Fibroblast of lung (primary cell): ENCODE measurements around the gene JAKMIP1. TPM values are rescaled to one million over a fixed set of nuclear protein-coding genes. Genes with fewer than 3 reads are reported as not detected.

Experiments used
- DNase-seq, 2 donors: peaks; one replicate each; pipeline versions ENCODE4 v3.0.0 to v3.0.0-alpha.2; 2010; ENCODE audit warnings: low read depth in 2 of 2
- H2AFZ ChIP-seq: 2 replicates; pipeline ENCODE4 v1.5.1; 2012; ENCODE audit warnings: low read length, control low read depth, inconsistent platforms
- H3K27ac ChIP-seq: 2 replicates; pipeline ENCODE4 v1.5.1; 2011; ENCODE audit warnings: low read length, control low read depth; ENCODE audit not compliant: insufficient read depth
- H3K27me3 ChIP-seq: 2 replicates; pipeline ENCODE4 v1.5.1; 2011; ENCODE audit warnings: mild to moderate bottlenecking, low read length; ENCODE audit not compliant: control insufficient read depth, insufficient read depth
- H3K36me3 ChIP-seq: 2 replicates; pipeline ENCODE4 v1.5.1; 2011; ENCODE audit warnings: low read length; ENCODE audit not compliant: control insufficient read depth, insufficient read depth
- H3K4me1 ChIP-seq: 2 replicates; pipeline ENCODE4 v1.5.1; 2011; ENCODE audit warnings: low read length; ENCODE audit not compliant: control insufficient read depth, insufficient read depth; ENCODE audit errors: extremely low read depth
- H3K4me2 ChIP-seq: 2 replicates; pipeline ENCODE4 v1.5.1; 2011; ENCODE audit warnings: low read length, control low read depth; ENCODE audit not compliant: insufficient read depth; ENCODE audit errors: extremely low read depth
- H3K4me3 ChIP-seq, 4 experiments: fragments of 200-600 bp in 1 of 4; sonication (generic) in 1 of 4; replicated peaks in 1 of 4; 2 replicates each; pipeline ENCODE4 v1.5.1; 2011 to 2016; ENCODE audit warnings: low read length in 4 of 4, low read depth in 3 of 4, mild to moderate bottlenecking in 3 of 4, control low read depth in 2 of 4, inconsistent platforms in 1 of 4, mixed read lengths in 1 of 4; ENCODE audit not compliant: insufficient read depth in 1 of 4; ENCODE audit errors: control extremely low read depth in 1 of 4
- H3K79me2 ChIP-seq: 2 replicates; pipeline ENCODE4 v1.5.1; 2012; ENCODE audit warnings: mild to moderate bottlenecking, low read length, inconsistent platforms; ENCODE audit not compliant: control insufficient read depth, insufficient read depth
- H3K9ac ChIP-seq: 2 replicates; pipeline ENCODE4 v1.5.1; 2011; ENCODE audit warnings: mild to moderate bottlenecking, low read length, control low read depth; ENCODE audit not compliant: insufficient read depth
- H3K9me3 ChIP-seq: 2 replicates; pipeline ENCODE4 v1.5.1; 2012; ENCODE audit warnings: low read depth, low read length; ENCODE audit not compliant: control insufficient read depth, insufficient read depth
- H4K20me1 ChIP-seq: 2 replicates; pipeline ENCODE4 v1.5.1; 2011; ENCODE audit warnings: low read length; ENCODE audit not compliant: control insufficient read depth, insufficient read depth; ENCODE audit errors: extremely low read depth
- CTCF ChIP-seq, 2 donors: IDR thresholded peaks in 1 of 2; conservative IDR thresholded peaks in 1 of 2; 1 replicate in 1 of 2; 2 replicates in 1 of 2; pipeline ENCODE4 v1.5.1; 2011 to 2012; ENCODE audit warnings: low read length in 2 of 2, control low read depth in 1 of 2, inconsistent platforms in 1 of 2, low read depth in 1 of 2, mild to moderate bottlenecking in 1 of 2
- EZH2 ChIP-seq: IDR thresholded peaks from 2 replicates; pipeline ENCODE4 v1.5.1; 2012; ENCODE audit warnings: low read length, control low read depth, mild to moderate bottlenecking; ENCODE audit errors: missing control alignments
- polyA plus RNA-seq, 2 donors: library from polyadenylated mRNA; depleted of rRNA in 1 of 2; stranded (reverse) in 1 of 2; unstranded in 1 of 2; fragments of >200 nt; gene quantifications; 2 replicates each; pipeline ENCODE4 v1.2.1, GENCODE V29; 2011 to 2012; ENCODE audit warnings: missing spikeins in 1 of 2
- total RNA-seq: library from RNA; depleted of rRNA; stranded (reverse); fragments of >200 nt; gene quantifications from 2 replicates; pipeline ENCODE4 v1.2.1, GENCODE V29; 2014

The JAKMIP1 gene
- total and polyA plus RNA-seq, 2 donors (not counting 1 experiment from before 2014, with no cell fraction given), result not detected

GRCh38 chr4:6064383-6064782 is 136.0 kb downstream of the JAKMIP1 start:
- H3K79me2 ChIP-seq, result no peaks in the 10 kb centered on the region
- no peak overlapping the region for H3K4me3 ChIP-seq
- no peaks in the 10 kb centered on the region for H3K9me3 ChIP-seq
- no peak overlapping the region for H3K9ac ChIP-seq
- no peaks in the 10 kb centered on the region for H3K4me1 ChIP-seq
- H4K20me1 ChIP-seq, result no peaks in the 10 kb centered on the region
- no peak for DNase-seq
- no peak for TF ChIP-seq CTCF (conservative IDR thresholded peaks at IDR 0.05 in 1 of 2, IDR thresholded peaks at IDR 0.05 in 1 of 2; ENCODE audit: low read depth in 1 of 2, low read length in 2 of 2)
- no peak for TF ChIP-seq EZH2
- H2AFZ ChIP-seq, result no peak overlapping the region
- no peaks in the 10 kb centered on the region for H3K27me3 ChIP-seq
- H3K27ac ChIP-seq, result no peak overlapping the region
- no peak overlapping the region for H3K4me2 ChIP-seq
- H3K36me3 ChIP-seq, result no peaks in the 10 kb centered on the region

GRCh38 chr4:6063684-6064083 is 136.7 kb downstream of the JAKMIP1 start:
- H3K79me2 ChIP-seq, result no peaks in the 10 kb centered on the region

GRCh38 chr4:6062133-6062532 is 138.2 kb downstream of the JAKMIP1 start:
- DNase-seq, result no peak
- TF ChIP-seq EZH2 (no peak), CTCF (conservative IDR thresholded peaks at IDR 0.05 in 1 of 2, IDR thresholded peaks at IDR 0.05 in 1 of 2; ENCODE audit: low read depth in 1 of 2, low read length in 2 of 2) (no peak)
- no peaks in the 10 kb centered on the region for H3K27me3 ChIP-seq

More at GRCh38 chr4:6063684-6064083, 136.7 kb downstream of the JAKMIP1 start:
- no peak overlapping the region for H3K4me2 ChIP-seq
- no peaks in the 10 kb centered on the region for H3K9me3 ChIP-seq
- no peak for DNase-seq
- no peak overlapping the region for H3K4me3 ChIP-seq
- H3K27me3 ChIP-seq, result no peaks in the 10 kb centered on the region
- H3K9ac ChIP-seq, result no peak overlapping the region
- H2AFZ ChIP-seq, result no peak overlapping the region
- no peak for TF ChIP-seq EZH2
- TF ChIP-seq CTCF (conservative IDR thresholded peaks at IDR 0.05 in 1 of 2, IDR thresholded peaks at IDR 0.05 in 1 of 2; ENCODE audit: low read depth in 1 of 2, low read length in 2 of 2), result no peak
- H3K36me3 ChIP-seq, result no peaks in the 10 kb centered on the region
- no peak overlapping the region for H3K27ac ChIP-seq
- no peaks in the 10 kb centered on the region for H4K20me1 ChIP-seq
- H3K4me1 ChIP-seq, result no peaks in the 10 kb centered on the region

More at GRCh38 chr4:6062133-6062532, 138.2 kb downstream of the JAKMIP1 start:
- no peaks in the 10 kb centered on the region for H3K4me1 ChIP-seq
- H3K27ac ChIP-seq, result no peak overlapping the region
- H3K4me2 ChIP-seq, result no peak overlapping the region
- H3K4me3 ChIP-seq, result no peak overlapping the region
- H4K20me1 ChIP-seq, result no peaks in the 10 kb centered on the region
- H3K9ac ChIP-seq, result no peak overlapping the region
- no peak overlapping the region for H2AFZ ChIP-seq
- no peaks in the 10 kb centered on the region for H3K79me2 ChIP-seq
- H3K9me3 ChIP-seq, result no peaks in the 10 kb centered on the region
- H3K36me3 ChIP-seq, result no peaks in the 10 kb centered on the region
